Transverse colon (tissue), 4 donors: ENCODE results near the gene SLC16A4. TPM values are rescaled to one million over a fixed set of nuclear protein-coding genes. Genes with fewer than 3 reads are reported as not detected.

Source experiments
- DNase-seq: peaks from one replicate; pipeline ENCODE4 v3.0.0-alpha.2; 2019
- H3K27ac ChIP-seq, 4 donors: fragments of 200-600 bp; sonication (generic); 2 replicates each; pipeline ENCODE4 v1.5.1; 2016 to 2018; ENCODE audit warnings: inconsistent platforms in 4 of 4
- H3K27me3 ChIP-seq: fragments of 200-600 bp; sonication (generic); 2 replicates; pipeline ENCODE4 v1.5.1; 2017; ENCODE audit warnings: inconsistent platforms
- H3K36me3 ChIP-seq, 4 donors: fragments of 200-600 bp; sonication (generic); 2 replicates each; pipeline ENCODE4 v1.5.1; 2017 to 2019; ENCODE audit warnings: inconsistent platforms in 4 of 4
- H3K4me1 ChIP-seq, 4 donors: fragments of 200-600 bp; sonication (generic); 2 replicates each; pipeline ENCODE4 v1.5.1; 2017 to 2020; ENCODE audit warnings: inconsistent platforms in 4 of 4
- H3K4me3 ChIP-seq, 4 donors: fragments of 200-600 bp; sonication (generic); 1 replicate in 1 of 4; 2 replicates in 3 of 4; pipeline versions ENCODE4 v1.5.1 to v1.6.1; 2017 to 2019; ENCODE audit warnings: inconsistent platforms in 4 of 4
- H3K9me3 ChIP-seq, 2 donors: fragments of 200-600 bp; sonication (generic); 2 replicates each; pipeline ENCODE4 v1.5.1; 2017 to 2019; ENCODE audit warnings: inconsistent platforms in 2 of 2
- EP300 ChIP-seq: sonication (generic); formaldehyde crosslinking; IDR thresholded peaks from one replicate; pipeline ENCODE4 v1.6.1; 2017; ENCODE audit warnings: antibody characterized with exemption, low read depth
- POLR2A ChIP-seq: fragments of 450-650 bp; IDR thresholded peaks from one replicate; pipeline ENCODE4 v1.6.1; 2016; ENCODE audit warnings: antibody characterized with exemption, mild to moderate bottlenecking, moderate library complexity
- POLR2AphosphoS5 ChIP-seq, 3 donors: sonication (generic); formaldehyde crosslinking; IDR thresholded peaks; one replicate each; pipeline ENCODE4 v1.6.1; 2016; ENCODE audit warnings: antibody characterized with exemption in 3 of 3
- WGBS, 2 donors: methylation state at CpG; one replicate each; pipeline ENCODE4 v1.1.5; 2018; ENCODE audit warnings: low coverage in 1 of 2; 5-methylcytosine and 5-hydroxymethylcytosine counted together
- in situ Hi-C, 4 donors: fragments of 200-750 bp; cut with MboI; loops; one replicate each; pipeline versions ENCODE4 v1.15.0 to v1.15.1; 2017; ENCODE audit warnings: low sequenced_read_pairs in 3 of 4, low pct_ligation_motif_present in 1 of 4, low pct_unique_long_range_greater_than_20kb in 1 of 4
- intact Hi-C: fragments of 100-400 bp; cut with DNase I; formaldehyde crosslinking; loops from one replicate; pipeline ENCODE4 v1.15.1; 2023; ENCODE audit warnings: low total_unique reads
- total RNA-seq, 4 donors: library from RNA; depleted of rRNA; stranded (reverse); fragments of >200 nt; gene quantifications; one replicate each; pipeline ENCODE4 v1.1.0, GENCODE V29; 2016
- TF ChIP-seq, protein P1 (sequence below), 5 experiments: fragments of 200-600 bp in 3 of 5; fragments of 450-650 bp in 2 of 5; sonication (generic) in 3 of 5; IDR thresholded peaks; 1 replicate in 2 of 5; 2 replicates in 3 of 5; pipeline ENCODE4 v1.5.1; 2016 to 2017; ENCODE audit warnings: antibody characterized with exemption in 5 of 5, inconsistent platforms in 3 of 5, mild to moderate bottlenecking in 2 of 5, moderate library complexity in 1 of 5

Gene SLC16A4
- total RNA-seq, 4 donors from 2014 or later, result 1.4 to 3.7 (median 3.2) TPM; not detected in 1

DNA sequence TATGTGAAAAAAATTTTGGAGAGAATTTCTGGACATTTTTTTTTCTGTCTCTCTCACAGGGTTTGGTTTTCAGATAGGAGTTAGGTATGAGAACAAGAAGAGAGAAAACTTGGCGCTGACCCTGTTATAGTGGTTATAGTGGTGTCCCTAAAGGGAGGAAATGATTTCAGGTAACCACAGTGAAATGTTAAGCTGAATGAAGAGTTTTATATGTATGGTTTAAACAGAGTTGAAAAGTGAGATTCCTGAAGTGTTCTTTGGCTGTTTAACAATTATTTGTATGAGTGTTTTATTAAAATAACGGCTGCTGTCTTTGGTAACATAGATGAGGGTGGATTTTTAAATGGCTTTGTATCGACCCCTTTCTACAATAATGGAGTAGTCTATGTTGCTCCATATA lies 45.3 kb downstream of the SLC16A4 start:
- Histone ChIP-seq H3K36me3 (peaks cover 0 to 14% (median 4%) of the 10 kb centered on the region in 4 donors), H3K27me3 (no peaks in the 10 kb centered on the region), H3K4me1 (peaks cover 27 to 98% (median 65%) of the 10 kb centered on the region in 4 donors), H3K4me3 (no peak overlapping the region), H3K9me3 (no peaks in the 10 kb centered on the region), H3K27ac (no peak overlapping the region)
- in situ Hi-C loops, result loop anchor here in 2 of 4 donors (10.0 to 25.0 kb wide), 2 partner anchors 59 to 308 kb away; partner anchors contain the start of genes LAMTOR5 (in 1 of the 2) and STRIP1 (in 1 of the 2)
- intact Hi-C loops, result no loop called here
- WGBS, 2 donors, result 67 to 76% methylated on average over 3 of the region's 3 CpGs
- no peak for DNase-seq
- TF ChIP-seq POLR2A (no peak), POLR2AphosphoS5 (IDR thresholded peaks at IDR 0.05) (no peak), EP300 (no peak)
- TF ChIP-seq, protein P1, sequence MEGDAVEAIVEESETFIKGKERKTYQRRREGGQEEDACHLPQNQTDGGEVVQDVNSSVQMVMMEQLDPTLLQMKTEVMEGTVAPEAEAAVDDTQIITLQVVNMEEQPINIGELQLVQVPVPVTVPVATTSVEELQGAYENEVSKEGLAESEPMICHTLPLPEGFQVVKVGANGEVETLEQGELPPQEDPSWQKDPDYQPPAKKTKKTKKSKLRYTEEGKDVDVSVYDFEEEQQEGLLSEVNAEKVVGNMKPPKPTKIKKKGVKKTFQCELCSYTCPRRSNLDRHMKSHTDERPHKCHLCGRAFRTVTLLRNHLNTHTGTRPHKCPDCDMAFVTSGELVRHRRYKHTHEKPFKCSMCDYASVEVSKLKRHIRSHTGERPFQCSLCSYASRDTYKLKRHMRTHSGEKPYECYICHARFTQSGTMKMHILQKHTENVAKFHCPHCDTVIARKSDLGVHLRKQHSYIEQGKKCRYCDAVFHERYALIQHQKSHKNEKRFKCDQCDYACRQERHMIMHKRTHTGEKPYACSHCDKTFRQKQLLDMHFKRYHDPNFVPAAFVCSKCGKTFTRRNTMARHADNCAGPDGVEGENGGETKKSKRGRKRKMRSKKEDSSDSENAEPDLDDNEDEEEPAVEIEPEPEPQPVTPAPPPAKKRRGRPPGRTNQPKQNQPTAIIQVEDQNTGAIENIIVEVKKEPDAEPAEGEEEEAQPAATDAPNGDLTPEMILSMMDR (IDR thresholded peaks at IDR 0.05), result no peak

DNA sequence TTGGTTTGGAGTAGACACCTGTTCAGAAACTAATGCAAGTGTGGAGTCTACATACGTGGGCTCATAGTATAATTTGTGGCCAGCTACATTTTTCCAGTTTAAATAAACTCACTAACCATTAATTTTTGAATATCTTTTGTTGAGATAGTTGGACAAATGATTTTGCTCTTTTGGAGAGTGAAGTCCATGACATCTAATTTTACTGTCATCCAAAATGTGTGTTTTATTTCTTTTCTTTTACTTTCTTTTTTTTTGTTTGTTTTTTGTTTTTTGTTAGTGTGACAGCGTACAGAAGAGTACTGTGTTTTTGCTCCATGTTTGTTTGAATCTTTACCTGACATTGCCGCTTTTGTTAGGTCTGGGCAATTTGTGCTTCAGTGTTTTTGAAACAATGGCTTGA lies 46.7 kb downstream of the SLC16A4 start:
- peaks cover 31 to 91% (median 61%) of the 10 kb centered on the region in 4 donors for H3K4me1 ChIP-seq

DNA sequence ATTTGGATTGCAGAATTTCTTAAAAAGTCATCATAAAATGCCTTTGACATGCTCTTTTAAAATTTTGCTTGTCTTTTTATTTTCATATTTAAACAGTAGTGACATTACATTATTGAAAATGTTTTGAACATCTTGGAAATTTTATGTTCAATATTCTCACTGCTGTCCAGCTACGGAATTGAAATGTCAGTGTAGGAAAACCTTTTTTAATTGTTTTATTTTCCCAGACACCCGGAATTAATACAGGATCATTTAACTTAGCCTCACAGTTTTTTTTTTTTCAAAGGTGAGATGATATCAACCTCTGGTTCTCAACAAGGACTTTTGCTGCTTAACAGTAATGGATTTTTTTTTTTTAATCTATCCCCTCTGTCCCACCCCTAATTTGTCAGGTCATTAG lies 47.6 kb downstream of the SLC16A4 start:
- in situ Hi-C loops, result loop anchor here in 2 of 4 donors (5.0 to 25.0 kb wide), 3 partner anchors 59 to 306 kb away; partner anchors contain the start of genes LAMTOR5 (in 1 of the 2) and STRIP1 (in 1 of the 2)
- 37 to 57% methylated on average over 2 of the region's 2 CpGs for WGBS, 2 donors
- DNase-seq, result no peak

More for the DNA sequence above, 46.7 kb downstream of the SLC16A4 start:
- in situ Hi-C loops, result loop anchor here in 2 of 4 donors (5.0 to 25.0 kb wide), 3 partner anchors 58 to 307 kb away; partner anchors contain the start of genes LAMTOR5 (in 1 of the 2) and STRIP1 (in 1 of the 2)
- H3K27me3 ChIP-seq, result no peaks in the 10 kb centered on the region
- no peak overlapping the region for H3K27ac ChIP-seq
- no peak overlapping the region for H3K4me3 ChIP-seq
- no peak for DNase-seq
- 58% methylated on average over 3 of the region's 3 CpGs for WGBS, 2 donors
- intact Hi-C loops, result no loop called here
- peaks cover 0 to 14% (median 4%) of the 10 kb centered on the region in 4 donors for H3K36me3 ChIP-seq
- TF ChIP-seq, protein P1 (IDR thresholded peaks at IDR 0.05), result no peak
- TF ChIP-seq EP300 (no peak), POLR2A (no peak), POLR2AphosphoS5 (IDR thresholded peaks at IDR 0.05) (no peak)
- H3K9me3 ChIP-seq, result no peaks in the 10 kb centered on the region

DNA sequence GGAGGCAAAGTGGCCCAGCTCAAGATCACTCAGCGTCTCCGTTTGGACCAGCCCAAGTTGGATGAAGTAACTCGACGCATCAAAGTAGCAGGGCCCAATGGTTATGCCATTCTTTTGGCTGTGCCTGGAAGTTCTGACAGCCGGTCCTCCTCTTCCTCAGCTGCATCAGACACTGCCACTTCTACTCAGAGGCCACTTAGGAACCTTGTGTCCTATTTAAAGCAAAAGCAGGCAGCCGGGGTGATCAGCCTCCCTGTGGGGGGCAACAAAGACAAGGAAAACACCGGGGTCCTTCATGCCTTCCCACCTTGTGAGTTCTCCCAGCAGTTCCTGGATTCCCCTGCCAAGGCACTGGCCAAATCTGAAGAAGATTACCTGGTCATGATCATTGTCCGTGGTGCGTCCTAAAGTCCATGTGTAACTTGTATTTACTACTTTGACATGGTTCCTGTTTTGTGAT lies 48.9 kb downstream of the SLC16A4 start:
- TF ChIP-seq POLR2AphosphoS5 (IDR thresholded peaks at IDR 0.05) (no peak), EP300 (no peak), POLR2A (no peak)
- TF ChIP-seq, protein P1 (IDR thresholded peaks at IDR 0.05), result no peak
- in situ Hi-C loops (loop anchor here in 2 of 4 donors (5.0 to 25.0 kb wide), 3 partner anchors 60 to 305 kb away; partner anchors contain the start of genes LAMTOR5 (in 1 of the 2) and STRIP1 (in 1 of the 2)), intact Hi-C loops (no loop called here)
- no peak for DNase-seq
- Histone ChIP-seq H3K4me1 (peaks cover 30 to 76% (median 53%) of the 10 kb centered on the region in 4 donors), H3K9me3 (no peaks in the 10 kb centered on the region), H3K4me3 (peak overlapping the region in 1 of 4 donors; percentile 96), H3K27me3 (no peaks in the 10 kb centered on the region), H3K36me3 (peaks cover 0 to 6% (median under 1%) of the 10 kb centered on the region in 4 donors), H3K27ac (no peak overlapping the region)
- WGBS, 2 donors, result 59% methylated on average over 9 of the region's 9 CpGs; no CpG with 5 or more reads in 1 of the 2 donors

More for the DNA sequence above, 47.6 kb downstream of the SLC16A4 start:
- H3K27me3 ChIP-seq, result no peaks in the 10 kb centered on the region
- no peaks in the 10 kb centered on the region for H3K9me3 ChIP-seq
- peaks cover 0 to 14% (median 4%) of the 10 kb centered on the region in 4 donors for H3K36me3 ChIP-seq
- H3K4me1 ChIP-seq, result peaks cover 27 to 82% (median 55%) of the 10 kb centered on the region in 4 donors
- TF ChIP-seq POLR2AphosphoS5 (IDR thresholded peaks at IDR 0.05), result no peak
- no peak for TF ChIP-seq POLR2A
- no peak for TF ChIP-seq EP300
- TF ChIP-seq, protein P1 (IDR thresholded peaks at IDR 0.05), result no peak
- intact Hi-C loops, result no loop called here
- H3K27ac ChIP-seq, result no peak overlapping the region
- peak overlapping the region in 1 of 4 donors; percentile 96 for H3K4me3 ChIP-seq
